GM12891 (cell line): Measurements from ENCODE around the gene FYB2.

Experiments
- DNase-seq: peaks from one replicate; pipeline ENCODE4 v3.0.0; 2011; ENCODE audit warnings: low spot score; ENCODE audit not compliant: insufficient read length
- FAIRE-seq: peaks from 2 replicates; lab custom pipeline; 2011; peaks lifted over from hg19 to GRCh38; lab: Jason Lieb, UNC
- PAX5 ChIP-seq: IDR thresholded peaks from 2 replicates; pipeline ENCODE4 v1.6.1; 2011; ENCODE audit warnings: low read length, moderate library complexity, mild to moderate bottlenecking; ENCODE audit not compliant: insufficient read depth, severe bottlenecking
- POLR2A ChIP-seq: IDR thresholded peaks from 2 replicates; pipeline ENCODE4 v1.6.1; 2011; ENCODE audit warnings: low read depth, low read length, control low read depth
- POLR2AphosphoS5 ChIP-seq: IDR thresholded peaks from 2 replicates; pipeline ENCODE4 v1.6.1; 2011; ENCODE audit warnings: low read depth, low read length, control low read depth
- POU2F2 ChIP-seq: IDR thresholded peaks from 2 replicates; pipeline ENCODE4 v1.6.1; 2011; ENCODE audit warnings: low read depth, mild to moderate bottlenecking, control low read depth, low read length, moderate library complexity
- SPI1 ChIP-seq: IDR thresholded peaks from 2 replicates; pipeline ENCODE4 v1.6.1; 2011; ENCODE audit warnings: low read depth, low read length, control low read depth
- TAF1 ChIP-seq: IDR thresholded peaks from 2 replicates; pipeline ENCODE4 v1.6.1; 2011; ENCODE audit warnings: low read depth, low read length, control low read depth

FYB2 gene

DNA sequence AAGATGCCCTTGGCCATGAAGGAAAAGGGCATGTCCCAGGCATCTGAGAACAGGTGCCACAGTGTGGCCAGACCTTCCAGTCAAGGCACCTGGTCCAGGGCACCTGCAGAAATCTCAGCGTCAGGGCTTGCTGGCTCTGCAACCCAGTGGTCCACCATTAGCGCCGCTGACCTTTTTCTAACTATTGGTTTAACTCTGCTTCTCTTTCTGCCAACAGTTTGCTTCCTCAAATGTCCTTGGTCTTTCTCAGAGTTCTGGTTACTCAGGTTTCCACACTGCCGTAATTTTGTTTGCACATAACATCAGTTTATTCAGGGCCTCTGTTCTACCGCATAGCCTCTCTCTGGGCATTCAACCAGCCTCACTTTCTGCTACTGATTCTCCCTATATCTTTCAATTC lies 16.5 kb upstream of the FYB2 start:
- FAIRE-seq, result no peak
- TF ChIP-seq POLR2A (no peak), TAF1 (no peak), SPI1 (no peak), POU2F2 (no peak), POLR2AphosphoS5 (no peak), PAX5 (no peak)
- no peak for DNase-seq

DNA sequence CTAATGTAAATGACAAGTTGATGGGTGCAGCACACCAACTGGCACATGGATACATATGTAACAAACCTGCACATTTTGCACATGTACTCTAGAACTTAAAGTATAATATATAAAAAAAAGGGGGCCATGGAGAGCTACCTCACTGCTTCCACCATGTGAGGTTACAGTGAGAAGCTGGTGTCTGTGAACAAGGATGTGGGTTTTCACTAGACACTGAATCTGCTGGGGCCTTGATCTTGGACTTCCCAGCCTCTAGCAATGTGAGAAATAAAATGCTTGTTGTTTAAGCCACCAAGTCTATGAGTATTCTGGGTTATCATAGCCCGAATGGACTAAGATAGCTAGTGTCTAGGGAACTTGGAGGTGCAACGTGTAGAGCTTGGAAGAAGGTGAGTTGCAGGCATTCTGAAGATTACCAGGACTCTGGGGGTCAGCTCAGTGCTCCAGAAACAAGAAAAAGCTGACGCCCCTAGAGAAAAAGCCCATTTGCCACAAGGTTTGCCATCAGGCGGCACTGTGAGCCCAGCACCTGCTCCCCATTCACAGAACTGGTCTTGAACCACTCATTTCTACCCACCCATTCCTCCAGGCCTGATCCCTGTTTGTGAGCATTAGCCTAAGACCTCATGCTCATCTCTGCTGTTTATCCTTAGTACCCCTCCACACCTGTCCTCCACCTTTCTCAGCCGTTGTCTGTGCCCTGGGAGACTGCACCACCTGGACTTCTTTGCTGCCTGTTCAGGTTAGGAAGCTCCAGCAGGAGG lies 15.1 kb upstream of the FYB2 start:
- DNase-seq (no peak), FAIRE-seq (no peak)
- TF ChIP-seq TAF1 (no peak), POU2F2 (no peak), PAX5 (no peak), POLR2AphosphoS5 (no peak), POLR2A (no peak), SPI1 (no peak)

DNA sequence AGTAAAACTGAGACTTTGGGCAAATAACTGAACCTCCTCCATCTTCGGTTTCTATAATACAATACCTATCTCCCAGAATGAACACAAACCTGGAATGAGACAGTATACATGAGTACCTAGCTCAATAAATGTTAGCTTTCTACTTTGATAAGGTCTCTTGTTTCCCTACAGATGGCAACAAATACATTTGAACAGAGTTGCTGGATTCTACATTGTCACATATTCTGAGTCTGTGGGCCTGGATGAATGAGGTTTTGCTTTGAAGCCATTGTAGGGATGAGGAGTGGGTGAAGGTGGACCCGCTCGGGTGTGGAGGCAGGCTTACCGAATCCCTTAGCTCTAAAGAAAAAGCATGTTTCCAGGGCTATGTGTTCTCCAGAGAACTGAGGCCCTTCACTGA lies 13.9 kb upstream of the FYB2 start:
- TF ChIP-seq PAX5 (no peak), POLR2A (no peak), POU2F2 (no peak), POLR2AphosphoS5 (no peak), SPI1 (no peak), TAF1 (no peak)
- DNase-seq, result no peak
- no peak for FAIRE-seq

DNA sequence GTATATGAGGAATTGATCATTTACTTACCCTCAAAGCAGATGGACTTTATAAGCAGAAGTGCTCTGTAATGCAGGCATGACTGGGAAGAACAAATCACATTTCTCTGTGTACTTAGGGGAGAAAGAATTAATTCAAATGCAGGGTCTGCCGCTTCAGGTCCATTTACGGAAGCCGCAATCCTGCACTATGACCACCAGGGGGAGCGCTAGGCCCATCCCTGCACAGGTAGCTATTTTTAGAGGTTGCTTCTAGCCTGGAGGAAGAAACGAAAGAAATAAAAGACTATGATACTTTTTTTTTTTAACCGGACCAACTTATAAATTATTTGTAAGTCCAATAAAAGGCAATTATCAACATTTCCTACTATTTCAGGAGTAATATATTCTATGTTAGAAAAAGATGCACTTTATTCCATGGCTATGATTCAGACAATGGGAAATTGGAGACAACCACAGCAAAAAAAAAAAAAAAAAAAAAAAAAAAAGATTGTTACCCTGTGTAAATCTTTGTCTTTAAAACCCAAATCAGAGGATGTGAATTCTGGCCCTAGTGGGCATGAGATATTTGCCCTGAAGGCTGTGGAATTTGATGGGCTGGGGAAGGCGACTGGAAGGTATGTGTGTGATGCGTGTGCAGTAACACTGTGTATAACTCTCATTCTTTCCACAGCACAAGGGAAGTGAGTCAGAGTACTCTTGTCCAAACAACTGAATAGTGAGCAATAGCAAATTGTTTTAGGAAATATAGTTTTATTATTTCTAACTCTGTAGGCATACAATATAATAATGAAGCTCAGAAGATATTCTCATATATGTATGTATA lies 12.9 kb upstream of the FYB2 start:
- peak; percentile 58 for FAIRE-seq
- DNase-seq, result peak; percentile 50
- no peak for TF ChIP-seq POLR2A
- no peak for TF ChIP-seq PAX5
- no peak for TF ChIP-seq POU2F2
- no peak for TF ChIP-seq TAF1
- TF ChIP-seq SPI1, result no peak
- TF ChIP-seq POLR2AphosphoS5, result no peak

DNA sequence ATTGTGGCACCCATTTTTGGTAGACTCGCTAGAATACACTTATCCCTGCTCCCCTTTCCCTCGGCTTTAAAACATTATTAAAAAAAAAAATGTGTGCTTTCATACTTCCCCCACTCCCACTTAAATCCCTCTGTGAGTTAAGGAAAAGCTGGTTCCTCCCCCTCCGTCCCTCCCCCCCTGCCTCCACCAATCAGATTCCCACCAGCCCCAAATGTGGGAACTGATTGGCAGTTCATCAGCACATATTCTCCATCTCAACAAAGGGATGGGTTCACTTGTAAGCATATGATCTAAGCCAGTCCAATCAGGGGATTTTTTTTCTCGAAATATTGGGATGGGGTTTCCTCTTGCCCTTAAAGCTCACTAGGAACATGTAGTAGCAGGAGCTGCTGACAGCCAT lies 10.8 kb upstream of the FYB2 start:
- no peak for FAIRE-seq

DNA sequence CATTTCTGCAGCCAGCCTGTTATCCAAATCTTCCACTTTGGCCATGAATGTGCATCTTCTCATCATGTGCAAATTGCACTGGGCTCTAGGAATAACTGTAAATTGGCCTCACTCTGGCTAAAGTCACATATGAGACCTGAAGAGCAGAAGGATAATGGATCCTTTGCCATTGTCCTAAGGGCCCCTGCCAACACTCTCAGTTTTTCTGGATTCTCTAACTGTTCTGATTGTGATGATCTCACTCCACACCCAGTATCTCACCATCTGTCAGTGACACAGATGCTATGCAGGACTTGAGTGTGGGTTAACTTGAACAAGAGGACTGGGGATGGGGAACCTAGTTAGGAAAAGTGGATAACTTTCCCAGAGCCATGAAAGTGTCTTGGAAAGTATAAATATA lies 8.5 kb upstream of the FYB2 start:
- FAIRE-seq (no peak), DNase-seq (no peak)
- no peak for TF ChIP-seq TAF1

More for the DNA sequence above, 10.8 kb upstream of the FYB2 start:
- DNase-seq, result no peak
- TF ChIP-seq POLR2AphosphoS5 (no peak), SPI1 (no peak), TAF1 (no peak), POLR2A (no peak), PAX5 (no peak), POU2F2 (no peak)

DNA sequence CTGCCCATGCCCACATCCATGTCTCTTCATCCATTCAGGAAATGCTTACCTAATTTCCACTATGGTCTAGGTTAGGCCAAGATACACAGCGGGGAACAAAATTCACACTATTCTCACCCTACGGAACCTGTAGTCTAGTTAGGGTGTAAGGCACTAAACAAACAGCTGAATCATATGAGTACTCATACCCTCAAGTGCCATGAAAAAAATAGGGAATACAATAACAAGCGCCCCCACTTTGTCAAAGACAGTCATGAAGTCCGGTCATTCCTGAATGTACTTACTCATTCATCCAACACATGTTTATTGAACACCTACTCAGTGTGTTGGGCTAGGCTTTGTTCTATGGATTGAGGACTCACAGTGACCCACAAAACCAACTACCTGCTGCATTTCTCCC lies 6.2 kb upstream of the FYB2 start:
- DNase-seq (no peak), FAIRE-seq (no peak)
- TF ChIP-seq PAX5 (no peak), POU2F2 (no peak), POLR2AphosphoS5 (no peak), SPI1 (no peak), TAF1 (no peak), POLR2A (no peak)

DNA sequence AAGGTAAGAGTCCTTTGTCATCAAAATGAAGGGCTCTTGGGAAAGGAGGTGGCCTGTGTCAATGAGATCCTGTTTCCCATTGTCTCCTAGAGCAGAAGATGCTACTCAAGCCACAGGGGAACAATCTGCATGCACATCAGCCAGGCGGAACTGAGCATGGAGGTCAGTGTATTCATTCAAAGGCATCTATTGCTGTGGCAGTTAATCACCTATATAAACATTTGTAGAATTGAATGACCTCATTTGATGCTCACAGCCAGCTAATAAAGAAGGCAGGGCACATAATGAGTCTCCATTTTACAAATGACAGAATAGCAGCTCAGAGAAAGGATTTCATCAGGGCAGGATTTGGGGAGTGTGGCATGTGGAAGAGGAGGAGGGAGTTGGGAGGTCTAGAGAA lies 5.7 kb upstream of the FYB2 start:
- FAIRE-seq (no peak), DNase-seq (no peak)
- TF ChIP-seq POLR2A (no peak), POU2F2 (no peak), TAF1 (no peak), SPI1 (no peak), PAX5 (no peak), POLR2AphosphoS5 (no peak)

DNA sequence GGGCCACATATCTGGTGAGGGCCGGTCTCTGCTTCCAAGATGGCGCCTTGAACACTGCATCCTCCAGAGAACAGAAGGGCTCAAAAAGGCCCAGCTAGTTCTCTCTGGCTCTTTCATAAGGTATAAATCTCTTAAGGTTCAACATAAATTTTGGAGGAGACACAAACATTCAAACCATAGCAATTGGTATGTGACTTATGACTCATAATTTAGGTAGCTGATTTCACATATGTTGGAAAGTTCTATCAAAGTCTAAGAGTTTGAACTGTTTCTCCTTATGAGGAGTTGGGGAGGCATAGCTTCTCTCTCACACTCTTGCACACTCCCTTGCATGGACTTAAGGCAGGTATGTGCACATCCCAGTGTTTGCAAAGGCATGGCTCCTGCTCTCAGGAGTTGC lies 5.1 kb upstream of the FYB2 start:
- TF ChIP-seq PAX5 (no peak), TAF1 (no peak), SPI1 (no peak), POLR2AphosphoS5 (no peak), POU2F2 (no peak), POLR2A (no peak)
- DNase-seq, result no peak
- no peak for FAIRE-seq

DNA sequence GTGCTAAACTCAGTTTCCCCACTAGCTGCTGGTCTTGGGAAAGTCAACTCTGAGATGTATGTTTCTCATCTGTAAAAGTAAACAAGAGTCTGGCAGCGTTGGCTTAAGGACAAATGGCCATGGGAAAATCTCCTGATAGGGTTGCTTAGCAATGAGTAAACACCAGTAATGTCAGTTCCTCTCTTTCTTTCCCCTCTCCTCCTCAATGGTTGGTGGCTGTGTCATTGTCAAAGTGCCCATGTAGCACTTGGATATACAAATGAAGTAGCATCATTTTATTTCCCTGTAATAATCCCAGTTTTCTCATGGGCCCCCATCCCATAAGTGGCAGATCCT lies 2.2 kb upstream of the FYB2 start:
- DNase-seq (no peak), FAIRE-seq (no peak)
- TF ChIP-seq POU2F2 (no peak), TAF1 (no peak), SPI1 (no peak), POLR2A (no peak), POLR2AphosphoS5 (no peak), PAX5 (no peak)
